Parietal lobe (tissue), 2 donors: ENCODE measurements around the gene ACAP1. TPM values are rescaled to one million over a fixed set of nuclear protein-coding genes. Genes with fewer than 3 reads are reported as not detected.

Source experiments
- small RNA-seq: library from RNA; depleted of rRNA; stranded (forward); fragments of <200 nt; gene quantifications from one replicate; pipeline ENCODE3, GENCODE V24; 2014; ENCODE audit warnings: low replicate concordance
- total RNA-seq: library from RNA; depleted of rRNA; stranded (reverse); fragments of >200 nt; gene quantifications from one replicate; pipeline ENCODE4 v1.2.3, GENCODE V29; 2014

The ACAP1 gene
- total RNA-seq, result not detected

GRCh38 chr17:7336240-7337175 is at the start of gene ACAP1:
ACAP1 (plus strand) TSS chr17:7336529; CDS start chr17:7336735, 206 bp downstream.

DNA sequence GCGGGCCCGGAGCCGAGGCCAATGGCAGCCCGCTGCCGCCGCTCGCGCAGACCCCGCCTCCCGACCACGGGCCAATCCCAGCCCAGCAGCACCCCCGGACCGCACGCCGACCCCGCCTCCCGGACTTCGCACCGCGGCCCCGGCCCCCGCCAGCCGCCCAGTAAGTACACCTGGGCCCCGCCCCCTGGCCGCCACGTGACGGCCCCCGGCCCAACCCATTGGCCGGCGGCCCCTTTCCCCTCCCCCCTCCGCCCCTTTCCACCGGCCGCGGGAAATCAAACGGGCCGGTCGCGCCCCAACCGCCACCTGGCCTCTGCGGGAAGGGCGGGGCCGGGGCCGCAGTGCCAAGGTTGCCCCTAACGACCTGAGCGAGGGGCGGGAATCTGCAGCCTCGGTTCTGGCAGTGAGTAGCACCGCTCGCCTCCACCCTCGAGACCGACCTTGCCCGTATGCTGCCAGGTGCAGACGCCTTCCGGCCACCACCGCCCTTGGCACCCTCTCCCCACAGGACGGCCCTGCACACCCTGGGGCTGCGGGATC is 41.6 kb upstream of the ACAP1 start, which contains the start of gene YBX2:
Gene YBX2 (minus strand): TSS at position 26 of the 540 bp plus-strand sequence. CDS start 139 bp downstream, outside the sequence.

DNA sequence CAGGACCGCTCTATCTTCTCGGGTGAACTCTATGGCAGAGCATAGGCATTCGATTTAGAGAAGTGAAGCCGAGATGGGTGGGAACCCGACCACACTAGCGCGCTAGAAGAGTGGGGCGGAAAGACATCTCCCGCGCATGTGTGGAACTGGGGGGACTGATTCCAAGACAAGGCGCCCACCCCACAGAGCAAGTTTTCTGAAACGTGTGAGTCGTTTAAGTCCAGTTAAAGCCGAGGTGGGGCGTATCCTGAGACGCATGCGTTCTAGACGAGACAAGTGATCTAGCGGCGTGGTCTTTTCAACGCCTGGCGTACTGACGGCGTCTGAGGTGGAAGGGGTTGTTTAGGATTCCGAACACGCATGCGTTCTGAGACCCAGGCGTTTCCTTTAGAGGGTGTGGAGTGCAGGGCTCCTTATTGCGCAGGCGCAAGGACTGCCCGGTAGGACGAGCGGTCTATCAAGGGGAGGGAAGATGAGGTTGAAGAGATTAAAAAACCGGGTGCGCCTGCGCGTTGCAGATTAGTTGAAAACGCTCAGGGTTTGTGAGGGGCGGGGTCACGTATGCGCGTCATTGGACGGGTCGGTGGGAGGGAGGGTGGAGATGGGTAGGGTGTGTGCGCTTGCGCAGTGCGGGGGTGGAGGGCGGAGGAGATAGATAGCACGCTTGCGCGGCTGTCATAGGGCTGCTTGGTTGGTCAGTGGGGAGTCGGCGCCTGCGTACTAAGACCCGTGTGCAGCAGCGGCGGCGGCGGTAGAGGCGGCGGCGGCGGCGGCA is 29.2 kb upstream of the ACAP1 start, which contains the start of gene EIF5A:
Gene EIF5A (plus strand): TSS at position 718 of the 775 bp plus-strand sequence. CDS start 2,008 bp downstream, outside the sequence.

GRCh38 chr17:7314719-7315569 is 21.4 kb upstream of the ACAP1 start, which contains the start of gene GPS2:
GPS2 (minus strand) TSS chr17:7315360; CDS start chr17:7315052, 308 bp downstream.

DNA sequence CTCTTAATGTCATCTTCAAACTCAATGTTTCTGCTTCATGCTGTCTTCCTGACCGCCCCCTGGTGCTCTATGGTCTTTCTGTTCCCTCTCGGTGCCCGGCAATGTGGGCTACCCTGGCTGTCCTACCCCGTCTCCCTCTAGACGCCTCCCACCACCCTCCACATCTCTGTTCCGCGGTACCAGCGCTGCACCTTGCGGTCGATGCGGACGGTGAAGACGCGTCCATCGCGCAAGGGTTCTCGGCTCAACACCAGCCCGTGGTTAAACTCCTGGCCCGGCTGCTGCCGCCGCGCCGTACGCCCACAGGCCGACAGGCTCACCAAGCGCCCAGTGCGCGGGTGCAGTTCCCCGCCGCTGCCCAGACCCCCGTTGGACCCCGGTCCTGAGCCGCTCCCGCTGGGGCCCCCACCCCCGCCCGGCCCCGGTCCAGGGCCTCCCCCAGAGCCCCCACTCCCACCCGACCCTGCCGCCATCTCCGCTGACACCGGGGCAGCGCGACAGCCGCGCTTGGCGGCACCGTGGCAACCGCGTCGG is 7.4 kb upstream of the ACAP1 start, which contains the start of gene NEURL4:
Gene NEURL4 (minus strand): TSS at position 496 of the 534 bp plus-strand sequence. CDS start 23 bp downstream, at position 473.

DNA sequence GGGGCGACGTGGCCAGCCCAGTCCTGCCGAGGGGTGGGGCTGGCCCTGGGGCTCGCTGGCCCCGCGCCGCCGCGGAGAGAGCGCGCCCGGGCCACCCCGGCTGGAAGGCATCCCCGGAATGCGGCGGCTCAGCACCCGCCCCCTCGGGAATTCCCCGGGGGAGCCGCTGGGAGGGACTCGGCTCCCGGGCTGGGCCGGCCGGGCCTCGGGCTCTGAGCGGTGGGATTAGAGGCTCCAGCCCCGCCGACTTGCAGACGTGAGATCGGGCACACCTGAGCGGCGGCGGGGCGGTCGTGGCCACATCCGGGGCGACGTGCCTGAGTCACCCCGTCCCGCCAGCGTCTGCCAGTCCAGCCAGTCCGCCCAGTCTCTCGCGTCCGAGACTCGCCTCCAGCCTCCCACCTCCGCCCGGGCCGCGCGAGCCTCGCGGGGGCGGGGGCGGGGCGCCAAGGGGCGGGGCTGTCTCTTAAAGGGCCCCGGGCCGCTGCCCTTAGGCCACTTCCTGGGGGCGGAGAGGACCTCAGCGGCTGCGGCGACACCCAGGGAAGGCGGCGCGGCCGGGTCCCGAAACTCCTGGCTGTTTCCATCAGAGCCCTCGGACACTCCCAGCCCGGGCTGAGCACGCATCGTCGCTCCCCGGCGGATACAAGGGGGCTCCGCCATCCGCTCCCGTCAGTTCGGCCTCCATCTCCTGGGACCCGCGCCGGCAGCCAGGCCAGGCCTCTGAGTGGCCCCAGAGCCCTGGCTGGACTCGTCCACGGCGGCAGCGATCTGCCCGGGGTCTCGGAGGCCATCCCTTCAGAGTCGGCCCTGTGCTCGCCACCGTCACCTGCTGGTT is 15.6 kb downstream of the ACAP1 start, which contains the start of gene KCTD11:
Gene KCTD11 (plus strand): TSS at position 498 of the 838 bp plus-strand sequence.

DNA sequence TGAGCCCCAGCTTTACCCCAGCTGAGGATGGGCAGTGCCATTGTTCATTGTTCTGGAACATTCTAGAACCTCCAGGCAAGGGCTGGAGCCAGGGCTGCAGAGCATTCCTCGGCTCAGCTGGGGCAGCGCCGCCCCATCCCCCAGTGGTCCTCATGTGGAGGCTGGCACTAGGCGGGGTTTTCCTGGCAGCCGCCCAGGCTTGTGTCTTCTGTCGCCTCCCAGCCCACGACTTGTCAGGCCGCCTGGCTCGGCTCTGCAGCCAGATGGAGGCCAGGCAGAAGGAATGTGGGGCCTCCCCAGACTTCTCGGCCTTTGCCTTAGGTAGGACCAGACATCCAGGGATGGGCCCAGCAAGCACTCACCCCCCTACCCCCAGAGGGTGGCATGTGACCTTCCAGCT is 18.7 kb downstream of the ACAP1 start, which contains the start of gene TMEM95:
Gene TMEM95 (plus strand): TSS at position 104 of the 400 bp plus-strand sequence. CDS start 49 bp downstream, at position 153.

GRCh38 chr17:7380855-7381683 is 44.7 kb downstream of the ACAP1 start, which contains the start of gene TNK1:
TNK1 (plus strand) TSS chr17:7381089; CDS start chr17:7382927, 1,838 bp downstream.

DNA sequence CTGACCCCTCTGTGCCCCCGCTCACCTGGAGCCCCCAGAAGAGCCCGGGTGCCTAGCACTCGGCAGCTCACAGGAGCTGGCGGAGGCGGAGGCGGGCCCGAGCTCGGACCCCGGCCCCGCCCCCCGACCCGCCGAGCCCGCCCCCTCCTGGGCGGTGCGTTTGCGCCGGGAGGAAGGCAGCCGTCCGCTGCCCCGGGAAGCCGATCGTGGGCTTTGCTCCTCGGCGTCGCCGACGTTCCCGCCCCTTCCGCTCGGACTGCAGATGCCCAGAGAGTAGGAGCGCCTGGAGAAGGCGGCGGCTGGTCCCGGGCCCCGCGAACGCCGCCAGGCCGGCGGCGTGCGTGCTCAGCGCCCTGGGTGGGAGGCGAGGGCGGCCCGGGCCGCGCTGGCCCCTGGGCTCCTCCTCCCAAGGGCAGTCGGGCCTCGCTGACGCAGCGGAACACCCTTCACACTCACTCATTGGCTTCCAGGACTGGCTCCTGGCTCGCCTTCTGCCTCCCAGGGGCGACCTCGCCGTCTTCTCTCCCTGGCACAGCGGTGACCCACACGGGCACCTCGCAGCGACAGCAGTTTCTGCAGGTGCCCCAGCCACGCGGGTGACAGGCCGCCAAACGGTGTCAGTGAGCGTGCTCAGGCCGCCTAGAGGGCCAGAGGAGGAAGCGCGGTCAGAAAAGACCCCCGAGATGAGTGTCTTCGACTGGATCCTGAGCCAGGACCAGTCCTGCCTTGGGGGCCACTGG is 58.3 kb downstream of the ACAP1 start, which contains the start of gene PLSCR3:
Gene PLSCR3 (minus strand): TSS at position 74 of the 740 bp plus-strand sequence. CDS start 415 bp downstream, outside the sequence.

Small RNA genes lying within 50 kb of the gene (small RNA-seq; reads per million reads assigned to genes)
- not detected for gene AC026954.2

Other genes starting within 250 kb of the ACAP1 start
- not detected for gene ASGR2, start 221.7 kb upstream of the ACAP1 start, total RNA-seq
- gene ASGR1, start 157.2 kb upstream of the ACAP1 start, total RNA-seq, result 12.5 TPM
- 155 TPM for gene DLG4, start 116.7 kb upstream of the ACAP1 start, total RNA-seq
- gene ACADVL, start 116.6 kb upstream of the ACAP1 start, total RNA-seq, result 147 TPM
- 81.4 TPM for gene DVL2, start 102.0 kb upstream of the ACAP1 start, total RNA-seq
- gene PHF23, start 97.1 kb upstream of the ACAP1 start, total RNA-seq, result 25.7 TPM
- gene GABARAP, start 94.1 kb upstream of the ACAP1 start, total RNA-seq, result 103 TPM
- gene CTDNEP1, start 84.8 kb upstream of the ACAP1 start, total RNA-seq, result 34.1 TPM
- 26.6 TPM for gene ELP5, start 84.3 kb upstream of the ACAP1 start, total RNA-seq
- gene CLDN7, start 74.1 kb upstream of the ACAP1 start, total RNA-seq, result not detected
- gene SLC2A4, start 54.8 kb upstream of the ACAP1 start, total RNA-seq, result not detected
- 2.5 TPM for gene YBX2, start 41.9 kb upstream of the ACAP1 start, total RNA-seq
- 132 TPM for gene EIF5A, start 28.9 kb upstream of the ACAP1 start, total RNA-seq
- gene GPS2, start 21.2 kb upstream of the ACAP1 start, total RNA-seq, result 59.8 TPM
- 61.0 TPM for gene NEURL4, start 7.2 kb upstream of the ACAP1 start, total RNA-seq
- gene KCTD11, start 15.6 kb downstream of the ACAP1 start, total RNA-seq, result 2.5 TPM
- gene TMEM95, start 18.6 kb downstream of the ACAP1 start, total RNA-seq, result not detected
- 1.3 TPM for gene TNK1, start 44.6 kb downstream of the ACAP1 start, total RNA-seq
- 29.7 TPM for gene PLSCR3, start 58.0 kb downstream of the ACAP1 start, total RNA-seq
- gene TMEM256, start 67.6 kb downstream of the ACAP1 start, total RNA-seq, result 42.9 TPM
- gene NLGN2, start 71.3 kb downstream of the ACAP1 start, total RNA-seq, result 22.8 TPM
- not detected for gene SPEM1, start 83.8 kb downstream of the ACAP1 start, total RNA-seq
- gene SPEM2, start 89.1 kb downstream of the ACAP1 start, total RNA-seq, result not detected
- gene SPEM3, start 92.3 kb downstream of the ACAP1 start, total RNA-seq, result not detected
- 1.9 TPM for gene TMEM102, start 98.9 kb downstream of the ACAP1 start, total RNA-seq
- 13.1 TPM for gene FGF11, start 103.0 kb downstream of the ACAP1 start, total RNA-seq
- 15.3 TPM for gene CHRNB1, start 108.5 kb downstream of the ACAP1 start, total RNA-seq
- 20.0 TPM for gene ZBTB4, start 143.1 kb downstream of the ACAP1 start, total RNA-seq
- gene SLC35G6, start 144.9 kb downstream of the ACAP1 start, total RNA-seq, result not detected
- 106 TPM for gene POLR2A, start 147.8 kb downstream of the ACAP1 start, total RNA-seq
- gene TNFSF12, start 212.5 kb downstream of the ACAP1 start, total RNA-seq, result 6.6 TPM
- gene TNFSF13, start 222.2 kb downstream of the ACAP1 start, total RNA-seq, result 0.94 TPM
- gene SENP3, start 225.4 kb downstream of the ACAP1 start, total RNA-seq, result 67.6 TPM
- gene CD68, start 243.1 kb downstream of the ACAP1 start, total RNA-seq, result 1.6 TPM
- gene MPDU1, start 247.3 kb downstream of the ACAP1 start, total RNA-seq, result 36.6 TPM